IgD-negative memory B cell (primary cell): ENCODE data around the gene RAB26. TPM values are rescaled to one million over a fixed set of nuclear protein-coding genes. Genes with fewer than 3 reads are reported as not detected.
"Not testable (repeated sequence)": the region's sequence is repeated elsewhere in the genome, so short reads cannot be mapped to it uniquely, and the experiment has no call there.

Experiments used
- H3K27ac Mint-ChIP-seq, 3 donors: one replicate each; pipeline ENCODE4 v1.8.0; 2020 to 2022; ENCODE audit warnings: mild to moderate bottlenecking in 3 of 3, mixed read lengths in 3 of 3, moderate library complexity in 1 of 3
- H3K27me3 Mint-ChIP-seq: one replicate; pipeline ENCODE4 v1.8.0; 2021; ENCODE audit warnings: mixed read lengths
- H3K36me3 Mint-ChIP-seq: one replicate; pipeline ENCODE4 v1.8.0; 2020; ENCODE audit warnings: mild to moderate bottlenecking, mixed read lengths
- H3K4me1 Mint-ChIP-seq, 3 donors: one replicate each; pipeline ENCODE4 v1.8.0; 2020 to 2022; ENCODE audit warnings: mixed read lengths in 3 of 3, mild to moderate bottlenecking in 1 of 3
- H3K4me3 Mint-ChIP-seq, 4 donors: one replicate each; pipeline ENCODE4 v1.8.0; 2020 to 2022; ENCODE audit warnings: mild to moderate bottlenecking in 4 of 4, mixed read lengths in 4 of 4, moderate library complexity in 3 of 4
- H3K9me3 Mint-ChIP-seq, 3 donors: one replicate each; pipeline ENCODE4 v1.8.0; 2020 to 2021; ENCODE audit warnings: mixed read lengths in 3 of 3, mild to moderate bottlenecking in 1 of 3
- polyA plus RNA-seq: library from polyadenylated mRNA; unstranded; fragments of 300-500 nt; fragmentation: Illumina TruSeq; gene quantifications from one replicate; pipeline ENCODE4 v1.2.3, GENCODE V29; 2021

Gene RAB26
- polyA plus RNA-seq, 1 donor from 2014 or later = 0.41 TPM

DNA sequence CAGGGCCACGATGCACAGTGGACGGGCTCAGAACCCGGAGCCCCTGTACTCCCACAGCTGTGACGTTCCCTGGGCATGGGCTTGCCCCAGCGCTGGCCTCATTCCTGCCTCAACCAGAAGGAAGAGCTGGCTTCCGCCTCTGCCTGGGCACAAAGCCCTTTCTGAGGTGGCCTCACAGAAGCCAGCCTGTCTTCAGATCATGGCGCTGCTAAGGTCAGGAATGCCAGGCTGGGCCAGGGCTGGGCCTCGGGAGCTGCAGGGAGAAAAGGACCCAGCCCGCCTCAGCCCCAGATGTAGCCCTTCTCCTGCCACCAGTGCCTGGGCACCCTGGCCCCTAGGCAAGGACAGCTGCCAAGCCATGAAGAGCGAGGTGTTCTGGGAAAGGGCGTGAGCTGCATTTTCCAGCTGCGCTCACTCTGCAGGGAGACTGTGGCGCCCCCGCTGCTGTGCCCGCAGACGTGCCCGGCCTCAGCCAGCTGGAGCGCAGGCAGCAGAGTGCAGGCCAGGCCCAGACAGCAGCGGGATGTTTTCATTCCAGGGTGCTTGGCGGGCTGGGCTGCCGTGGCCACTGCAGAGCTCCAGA, 22.2 kb upstream of the RAB26 start:
- H3K4me1 Mint-ChIP-seq = peaks cover 8 to 11% (median 9%) of the 10 kb centered on the region in 3 donors

DNA sequence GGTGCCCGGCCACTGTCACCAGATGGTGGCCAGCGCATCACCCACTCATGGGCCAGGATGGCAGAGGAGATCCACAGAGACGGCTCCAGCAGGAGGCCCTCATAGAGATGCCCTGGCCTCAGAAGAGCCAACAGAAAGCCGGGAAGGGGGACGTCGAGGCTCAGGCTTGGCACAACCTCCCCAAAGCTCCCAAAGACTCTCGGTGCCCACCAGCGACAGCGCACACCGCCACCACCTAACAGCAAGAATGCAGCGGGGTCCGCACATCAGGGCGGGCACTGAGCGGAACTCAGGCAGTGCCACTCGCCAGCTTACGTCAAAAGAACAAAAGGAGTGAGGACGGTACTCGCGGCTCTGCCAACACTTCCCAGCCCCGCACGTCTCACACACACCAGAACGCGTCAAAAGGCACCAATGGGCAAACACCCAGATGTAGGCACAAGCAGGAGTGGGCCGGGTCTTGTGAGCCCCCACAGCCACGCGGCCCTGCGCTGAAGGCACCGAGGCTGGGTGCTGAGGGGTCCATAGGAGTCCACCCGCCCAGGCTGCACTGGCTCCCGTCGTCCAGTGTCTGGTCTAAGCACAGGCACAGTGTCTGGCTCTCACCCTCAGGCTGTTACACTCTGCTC, 21.4 kb upstream of the RAB26 start:
- Mint-ChIP-seq H3K4me1 (peaks cover 5 to 11% (median 8%) of the 10 kb centered on the region in 3 donors), H3K4me3 (peak overlapping the region in 2 of 4 donors; percentile 43 to 75), H3K27ac (peak overlapping the region in 2 of 3 donors; percentile 56 to 86)
- H3K27me3 Mint-ChIP-seq, H3K36me3 Mint-ChIP-seq, H3K9me3 Mint-ChIP-seq: not testable (repeated sequence)

More for the DNA sequence above, 22.2 kb upstream of the RAB26 start:
- H3K27ac Mint-ChIP-seq, H3K9me3 Mint-ChIP-seq, H3K27me3 Mint-ChIP-seq, H3K4me3 Mint-ChIP-seq, H3K36me3 Mint-ChIP-seq: not testable (repeated sequence)

DNA sequence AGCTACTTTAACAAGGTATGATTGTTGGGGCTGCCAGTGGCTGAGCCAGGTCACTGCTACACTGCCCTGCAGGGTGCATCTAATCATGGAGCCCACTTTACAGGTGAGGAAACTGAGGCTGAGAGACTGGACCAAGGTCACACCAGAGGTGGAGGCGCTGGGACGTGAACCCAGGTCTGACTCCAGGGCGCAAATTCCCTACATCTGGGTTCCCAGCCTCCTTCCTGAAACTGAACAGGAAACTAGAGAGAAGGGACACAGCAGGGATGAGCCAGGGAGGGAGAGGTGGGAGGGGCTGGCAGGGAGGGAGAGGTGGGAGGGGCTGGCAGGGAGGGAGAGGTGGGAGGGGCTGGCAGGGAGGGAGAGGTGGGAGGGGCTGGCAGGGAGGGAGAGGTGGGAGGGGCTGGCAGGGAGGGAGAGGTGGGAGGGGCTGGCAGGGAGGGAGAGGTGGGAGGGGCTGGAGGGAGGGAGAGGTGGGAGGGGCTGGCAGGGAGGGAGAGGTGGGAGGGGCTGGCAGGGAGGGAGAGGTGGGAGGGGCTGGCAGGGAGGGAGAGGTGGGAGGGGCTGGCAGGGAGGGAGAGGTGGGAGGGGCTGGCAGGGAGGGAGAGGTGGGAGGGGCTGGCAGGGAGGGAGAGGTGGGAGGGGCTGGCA, 20.7 kb upstream of the RAB26 start:
- not testable (repeated sequence) for H3K4me3 Mint-ChIP-seq, H3K27me3 Mint-ChIP-seq, H3K36me3 Mint-ChIP-seq, H3K27ac Mint-ChIP-seq, H3K9me3 Mint-ChIP-seq
- peaks cover 5 to 11% (median 8%) of the 10 kb centered on the region in 3 donors for H3K4me1 Mint-ChIP-seq

DNA sequence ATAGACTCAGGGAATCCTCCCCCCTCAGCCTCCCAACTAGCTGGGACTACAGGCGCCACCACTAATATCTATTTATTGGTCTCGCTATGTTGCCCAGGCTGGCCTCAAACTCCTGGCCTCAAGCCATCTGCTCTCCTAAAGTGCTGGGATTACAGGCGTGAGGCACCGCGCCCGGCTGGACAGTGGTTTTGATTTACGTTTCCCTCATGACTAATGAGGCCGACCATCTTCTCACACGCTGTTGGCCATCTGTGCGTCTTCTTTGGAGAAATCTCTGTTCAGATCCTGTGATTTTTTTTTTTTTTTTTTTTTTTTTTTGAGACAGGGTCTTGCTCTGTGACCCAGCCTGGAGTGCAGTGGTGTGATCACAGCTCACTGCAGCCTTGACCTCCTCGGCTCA, 19.2 kb upstream of the RAB26 start:
- H3K4me3 Mint-ChIP-seq, H3K27me3 Mint-ChIP-seq, H3K27ac Mint-ChIP-seq: not testable (repeated sequence)

DNA sequence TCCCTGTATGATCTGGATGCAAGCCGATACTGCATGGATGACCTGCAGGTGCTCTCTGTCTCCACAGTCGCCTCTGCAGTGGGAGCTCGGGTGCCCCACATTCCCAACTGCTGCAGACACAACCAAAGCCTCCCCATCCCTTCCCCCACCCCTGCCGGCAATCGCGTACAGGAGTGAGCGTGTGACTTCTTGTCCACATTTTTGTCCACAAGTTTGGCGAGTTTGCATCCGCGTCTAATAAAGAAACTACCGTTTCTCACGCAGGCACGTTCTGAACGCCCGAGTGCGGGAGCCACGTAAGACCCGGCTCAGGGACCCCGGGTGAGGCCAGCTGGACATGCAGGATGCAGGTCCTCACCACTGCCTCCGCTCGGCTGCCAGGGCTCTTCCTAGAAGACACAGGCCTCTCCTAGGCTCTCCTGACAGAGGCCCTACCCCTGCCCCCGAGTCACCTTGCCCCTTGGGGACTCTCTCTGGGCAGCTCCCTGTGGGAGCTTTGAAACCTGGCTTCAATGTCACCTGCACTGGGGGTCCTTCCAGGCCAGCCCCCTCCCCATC, 18.5 kb upstream of the RAB26 start:
- not testable (repeated sequence) for H3K27me3 Mint-ChIP-seq, H3K9me3 Mint-ChIP-seq, H3K27ac Mint-ChIP-seq, H3K4me3 Mint-ChIP-seq, H3K36me3 Mint-ChIP-seq
- H3K4me1 Mint-ChIP-seq = peaks cover 5 to 11% (median 8%) of the 10 kb centered on the region in 3 donors

More for the DNA sequence above, 19.2 kb upstream of the RAB26 start:
- not testable (repeated sequence) for H3K9me3 Mint-ChIP-seq, H3K36me3 Mint-ChIP-seq
- H3K4me1 Mint-ChIP-seq = peaks cover 5 to 11% (median 8%) of the 10 kb centered on the region in 3 donors

DNA sequence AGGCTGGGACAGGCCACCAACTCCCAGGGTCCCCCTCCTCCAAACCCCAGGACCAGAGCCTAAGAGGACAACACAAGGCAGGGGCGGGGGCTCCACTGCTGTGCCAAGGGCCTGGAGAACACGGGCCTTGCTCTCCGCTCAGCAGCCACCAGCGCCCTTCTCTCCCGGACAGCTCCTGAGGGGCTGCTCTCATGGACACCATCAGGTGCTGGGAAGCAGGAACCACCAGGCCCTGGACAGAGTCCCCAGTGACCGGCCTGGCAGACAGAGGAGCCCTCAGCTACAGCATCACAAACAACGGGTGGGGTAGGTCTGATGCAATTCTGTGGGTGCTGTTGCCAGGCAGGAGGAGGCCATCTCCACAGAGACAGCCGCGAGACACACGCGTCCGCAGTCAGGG, 14.6 kb upstream of the RAB26 start:
- H3K27me3 Mint-ChIP-seq, H3K4me3 Mint-ChIP-seq, H3K36me3 Mint-ChIP-seq, H3K27ac Mint-ChIP-seq, H3K4me1 Mint-ChIP-seq, H3K9me3 Mint-ChIP-seq: not testable (repeated sequence)

DNA sequence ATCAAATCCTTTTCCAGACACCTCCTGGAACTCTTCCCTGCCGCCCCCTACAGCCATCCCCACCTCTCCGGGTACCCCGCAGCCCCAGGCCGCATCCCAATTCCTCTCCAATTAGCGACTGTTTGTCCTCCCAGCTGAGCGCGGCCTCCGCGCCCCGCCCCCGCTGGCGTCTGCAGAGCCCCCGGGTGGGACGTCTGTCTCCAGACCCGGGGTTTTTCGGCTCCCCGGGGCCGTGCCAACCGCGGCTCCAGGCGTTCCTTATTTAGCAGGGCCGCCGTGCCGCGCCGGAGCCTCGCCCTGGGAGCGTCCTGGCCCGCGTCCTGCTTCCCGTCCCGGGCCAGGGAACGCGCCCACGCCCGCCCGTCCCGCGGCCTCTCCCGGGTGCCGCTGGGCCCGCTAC, 13.4 kb upstream of the RAB26 start:
- H3K4me1 Mint-ChIP-seq, H3K36me3 Mint-ChIP-seq, H3K27ac Mint-ChIP-seq, H3K9me3 Mint-ChIP-seq, H3K27me3 Mint-ChIP-seq: not testable (repeated sequence)
- H3K4me3 Mint-ChIP-seq = peak overlapping the region in 2 of 4 donors; percentile 74 to 80

DNA sequence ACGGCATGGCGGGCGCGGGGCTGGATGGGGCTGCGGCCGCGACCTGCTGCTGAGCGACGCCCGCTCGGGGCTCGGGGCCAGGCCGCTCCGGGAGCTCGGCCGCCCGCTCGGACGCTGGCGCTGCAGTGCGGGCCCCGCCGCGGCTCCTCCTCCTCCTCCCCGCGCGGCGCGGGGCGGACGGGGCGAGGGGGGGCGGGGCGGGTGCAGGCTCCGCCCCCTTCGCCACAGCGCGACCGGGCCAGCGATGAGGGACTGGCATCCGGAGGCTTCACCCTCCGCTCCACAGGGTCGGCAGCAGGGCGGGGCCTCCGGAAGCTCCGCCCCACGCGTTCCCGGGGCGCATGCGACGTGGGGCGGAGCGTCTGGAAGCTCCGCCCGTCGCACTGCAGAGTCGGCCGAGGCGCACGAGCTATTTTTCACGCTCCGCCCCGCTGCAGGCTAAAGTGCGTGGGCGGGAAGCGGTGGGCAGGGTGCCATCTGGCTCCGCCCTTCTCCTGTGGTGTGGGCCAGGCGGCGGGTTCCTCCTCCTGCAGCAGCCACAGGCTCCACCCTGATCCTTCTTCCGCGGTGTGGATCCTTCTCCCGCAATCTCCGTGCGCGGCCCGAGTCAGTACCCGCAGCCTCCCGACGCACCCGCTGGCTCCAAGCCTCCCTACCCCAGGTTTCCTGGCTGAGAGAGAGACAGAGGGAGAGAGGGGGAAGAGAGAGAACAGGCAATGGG, 12.5 kb upstream of the RAB26 start, which contains the start of gene PKD1:
Gene PKD1 (minus strand): TSS at position 129 of the 721 bp plus-strand sequence. CDS start 209 bp downstream, outside the sequence.
- not testable (repeated sequence) for H3K9me3 Mint-ChIP-seq, H3K36me3 Mint-ChIP-seq, H3K27me3 Mint-ChIP-seq
- Mint-ChIP-seq H3K27ac (peak within 1 kb of the TSS in 2 of 3 donors; percentile 91 to 98), H3K4me1 (peaks cover 6 to 13% (median 8%) of the 10 kb centered on the region in 3 donors), H3K4me3 (peak within 1 kb of the TSS; percentile 85 to 99 (median 96))

DNA sequence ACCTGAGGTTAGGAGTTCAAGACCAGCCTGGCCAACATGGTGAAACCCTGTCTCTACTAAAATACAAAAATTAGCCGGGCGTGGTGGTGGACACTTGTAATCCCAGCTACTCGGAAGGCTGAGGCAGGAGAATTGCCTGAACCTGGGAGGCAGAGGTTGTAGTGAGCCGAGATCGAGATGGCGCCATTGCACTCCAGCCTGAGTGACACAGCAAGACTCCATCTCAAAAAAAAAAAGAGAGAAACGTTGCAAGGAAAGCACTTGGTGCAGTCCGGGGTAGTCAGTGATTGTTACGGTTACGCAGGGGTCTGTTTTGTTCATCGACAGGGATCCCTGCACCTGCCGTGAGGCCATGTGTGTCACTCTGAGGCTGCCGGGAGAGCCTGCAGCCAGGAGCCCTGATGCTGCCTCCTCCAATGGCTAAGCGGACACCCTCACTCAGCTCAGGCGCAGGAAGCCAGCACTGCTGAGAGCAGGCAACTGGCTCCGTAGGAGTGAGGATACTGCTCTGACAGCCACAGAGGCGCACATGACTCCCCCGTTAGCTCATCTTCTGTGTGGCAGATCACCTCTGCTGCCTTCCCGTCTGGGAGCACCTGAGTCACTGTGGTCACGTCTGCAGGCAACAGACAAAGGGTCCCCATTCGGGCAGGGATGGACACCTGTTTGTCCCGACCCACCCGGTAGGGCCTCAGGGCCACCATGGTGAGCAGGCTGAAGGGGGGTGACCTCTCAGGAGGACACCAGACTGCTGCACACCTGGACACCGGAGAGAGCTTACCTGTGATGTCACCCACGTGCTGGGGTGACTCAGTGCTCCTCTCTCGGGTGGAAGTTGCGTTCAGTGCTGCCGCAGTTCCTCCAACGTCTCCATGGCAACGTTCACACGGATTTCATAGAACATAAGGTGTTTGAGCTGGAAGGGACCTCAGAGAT, 5.2 kb upstream of the RAB26 start:
- Mint-ChIP-seq H3K27ac (no peak overlapping the region), H3K4me3 (no peak overlapping the region), H3K27me3 (no peaks in the 10 kb centered on the region), H3K4me1 (peaks cover 2 to 7% (median 4%) of the 10 kb centered on the region in 3 donors), H3K36me3 (peaks cover 2% of the 10 kb centered on the region), H3K9me3 (no peaks in the 10 kb centered on the region)

DNA sequence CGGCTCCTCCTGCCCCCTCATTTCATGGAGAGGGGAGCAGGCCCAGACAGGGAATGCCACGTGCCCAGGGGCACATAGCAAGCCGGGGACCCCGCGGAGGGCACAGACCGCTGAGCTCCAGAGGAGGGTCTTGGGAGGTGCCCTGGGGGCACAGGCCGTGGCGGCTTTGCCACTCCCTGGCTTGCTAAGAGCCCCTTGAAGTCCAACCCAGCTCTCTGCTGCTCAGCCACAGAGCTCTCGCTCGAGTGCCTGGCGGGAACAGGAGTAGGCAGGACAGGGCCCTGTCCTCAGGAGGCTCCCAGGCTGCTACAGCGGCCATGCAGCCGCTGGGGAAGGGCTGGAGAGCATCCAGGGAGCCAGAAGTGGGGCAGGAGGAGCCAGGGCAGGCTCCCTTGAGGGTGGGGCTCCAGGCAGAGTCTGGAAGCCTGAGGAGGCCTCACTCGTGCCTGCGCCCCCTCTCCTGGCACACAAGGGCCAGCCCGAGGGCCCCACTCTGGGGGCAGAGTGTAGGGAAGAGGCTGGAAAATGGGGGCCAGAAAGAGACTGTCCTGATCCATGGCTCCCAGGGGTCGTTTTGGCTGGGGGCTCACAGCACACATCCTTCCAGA, 4.4 kb upstream of the RAB26 start:
- H3K36me3 Mint-ChIP-seq = no peaks in the 10 kb centered on the region
- no peak overlapping the region for H3K4me3 Mint-ChIP-seq
- no peaks in the 10 kb centered on the region for H3K27me3 Mint-ChIP-seq
- H3K9me3 Mint-ChIP-seq = no peaks in the 10 kb centered on the region
- peaks cover 2 to 7% (median 4%) of the 10 kb centered on the region in 3 donors for H3K4me1 Mint-ChIP-seq
- H3K27ac Mint-ChIP-seq = no peak overlapping the region

DNA sequence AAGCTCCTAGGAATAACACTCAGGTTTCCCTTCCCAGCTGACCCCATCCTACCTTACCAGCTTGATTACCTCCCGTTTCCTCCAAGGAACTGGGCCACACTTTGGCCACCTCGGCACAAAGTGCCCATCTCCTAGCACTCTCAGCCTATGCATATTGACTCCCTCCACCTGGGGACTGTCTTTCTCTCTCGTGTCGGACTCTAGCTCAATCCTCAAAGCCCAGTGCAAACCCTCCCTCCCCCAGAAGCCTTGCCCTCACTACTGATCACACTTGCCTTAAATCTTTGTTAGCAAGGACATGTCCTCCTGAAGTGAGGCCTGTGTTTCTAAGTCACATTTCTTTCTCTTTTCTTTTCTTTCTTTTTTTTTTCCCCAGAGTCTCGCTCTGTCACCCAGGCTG, 2.6 kb upstream of the RAB26 start:
- no peaks in the 10 kb centered on the region for H3K9me3 Mint-ChIP-seq
- no peaks in the 10 kb centered on the region for H3K27me3 Mint-ChIP-seq
- no peaks in the 10 kb centered on the region for H3K36me3 Mint-ChIP-seq
- H3K27ac Mint-ChIP-seq = peak overlapping the region in 1 of 3 donors; percentile 23
- H3K4me1 Mint-ChIP-seq = peaks cover under 1 to 8% (median 6%) of the 10 kb centered on the region in 3 donors
- peak overlapping the region in 1 of 4 donors; percentile 57 for H3K4me3 Mint-ChIP-seq

DNA sequence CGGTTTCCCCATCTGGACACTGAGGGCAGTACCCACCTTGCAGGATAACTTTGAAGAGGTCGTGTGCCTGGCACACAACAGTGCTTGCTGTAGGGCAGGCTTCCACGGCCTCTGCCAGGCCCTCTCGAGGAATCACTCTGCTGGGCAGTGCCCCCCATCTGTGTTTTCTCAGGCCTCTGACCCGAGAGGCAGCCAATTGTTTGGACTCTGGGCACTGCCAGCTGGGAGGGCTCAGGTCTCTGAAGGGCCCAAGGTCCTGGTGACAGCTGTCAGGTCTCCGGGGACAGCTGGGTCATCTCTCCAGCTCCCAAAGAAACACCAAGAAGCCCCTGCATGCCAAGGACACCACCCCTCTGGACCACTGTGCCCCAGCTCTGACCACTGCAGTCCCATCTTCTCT, 1.0 kb upstream of the RAB26 start:
- Mint-ChIP-seq H3K27ac (peak overlapping the region in 1 of 3 donors; percentile 62), H3K4me1 (peaks cover 4 to 17% (median 17%) of the 10 kb centered on the region in 3 donors), H3K27me3 (no peaks in the 10 kb centered on the region), H3K9me3 (no peaks in the 10 kb centered on the region), H3K36me3 (peaks cover 2% of the 10 kb centered on the region), H3K4me3 (peak overlapping the region; percentile 65 to 81 (median 69))

DNA sequence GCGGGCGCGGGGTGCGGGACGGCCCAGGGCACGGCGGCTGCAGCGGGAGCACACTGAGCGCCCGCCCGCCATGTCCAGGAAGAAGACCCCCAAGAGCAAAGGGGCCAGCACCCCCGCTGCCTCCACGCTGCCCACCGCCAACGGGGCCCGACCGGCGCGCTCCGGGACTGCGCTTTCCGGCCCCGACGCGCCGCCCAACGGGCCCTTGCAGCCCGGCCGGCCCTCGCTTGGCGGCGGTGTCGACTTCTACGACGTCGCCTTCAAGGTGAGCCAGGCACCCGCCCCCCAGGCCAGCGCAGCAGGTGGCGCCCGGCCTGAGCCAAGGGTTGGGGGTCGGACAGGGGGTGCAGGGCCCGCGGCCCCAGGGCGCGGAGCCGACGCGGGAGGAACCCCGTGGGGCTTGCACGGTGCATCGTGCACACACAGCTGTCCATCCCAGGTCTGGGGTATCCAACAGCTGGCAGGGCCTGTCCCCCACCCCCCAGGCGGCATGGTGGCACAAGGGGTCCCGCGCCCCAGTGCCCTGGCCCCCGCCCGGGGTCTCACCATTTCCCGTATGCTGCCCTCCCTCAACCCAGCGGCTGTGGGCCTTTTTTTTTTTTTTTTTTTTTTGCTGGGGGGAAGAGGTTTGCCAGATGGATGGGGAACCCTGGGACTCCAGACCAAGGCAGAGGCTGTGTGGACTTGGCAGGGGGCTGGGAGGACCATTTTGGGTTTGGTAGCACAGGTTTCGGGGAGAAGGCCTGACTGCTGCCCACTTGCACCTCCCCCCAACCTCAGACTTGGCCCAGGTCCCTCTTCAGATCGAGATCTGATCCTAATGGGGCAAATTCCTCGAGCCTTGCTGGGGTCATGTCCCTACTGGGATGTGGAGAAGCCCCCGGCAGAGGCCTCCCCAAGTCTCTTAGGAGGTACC, 547 bp downstream of the RAB26 start:
- H3K36me3 Mint-ChIP-seq = peaks cover 2% of the 10 kb centered on the region
- no peak overlapping the region for H3K27ac Mint-ChIP-seq
- H3K4me1 Mint-ChIP-seq = peaks cover 8 to 25% (median 24%) of the 10 kb centered on the region in 3 donors
- H3K27me3 Mint-ChIP-seq = no peaks in the 10 kb centered on the region
- no peaks in the 10 kb centered on the region for H3K9me3 Mint-ChIP-seq
- peak overlapping the region; percentile 40 to 60 (median 51) for H3K4me3 Mint-ChIP-seq
